Glomerular endothelial cell (primary cell): ENCODE results near the gene SH2D2A. TPM values are rescaled to one million over a fixed set of nuclear protein-coding genes. Genes with fewer than 3 reads are reported as not detected.
"Not testable (repeated sequence)": the region's sequence is repeated elsewhere in the genome, so short reads cannot be mapped to it uniquely, and the experiment has no call there.

Source experiments
- DNase-seq: peaks from one replicate; pipeline ENCODE4 v3.0.0-alpha.2; 2011; ENCODE audit warnings: low read depth, low spot score; ENCODE audit errors: extremely low read depth
- total RNA-seq: library from RNA; depleted of rRNA; stranded (reverse); fragments of >200 nt; gene quantifications from 2 replicates; pipeline ENCODE4 v1.2.3, GENCODE V29; 2015

Gene SH2D2A
- total RNA-seq, 1 donor from 2014 or later, result 0.82 TPM

- no peak for DNase-seq
These were observed 40.8 kb downstream of the SH2D2A start for GRCh38 chr1:156775799-156776198.

- DNase-seq, result no peak
These were observed 43.0 kb downstream of the SH2D2A start for GRCh38 chr1:156773607-156774006.

DNA sequence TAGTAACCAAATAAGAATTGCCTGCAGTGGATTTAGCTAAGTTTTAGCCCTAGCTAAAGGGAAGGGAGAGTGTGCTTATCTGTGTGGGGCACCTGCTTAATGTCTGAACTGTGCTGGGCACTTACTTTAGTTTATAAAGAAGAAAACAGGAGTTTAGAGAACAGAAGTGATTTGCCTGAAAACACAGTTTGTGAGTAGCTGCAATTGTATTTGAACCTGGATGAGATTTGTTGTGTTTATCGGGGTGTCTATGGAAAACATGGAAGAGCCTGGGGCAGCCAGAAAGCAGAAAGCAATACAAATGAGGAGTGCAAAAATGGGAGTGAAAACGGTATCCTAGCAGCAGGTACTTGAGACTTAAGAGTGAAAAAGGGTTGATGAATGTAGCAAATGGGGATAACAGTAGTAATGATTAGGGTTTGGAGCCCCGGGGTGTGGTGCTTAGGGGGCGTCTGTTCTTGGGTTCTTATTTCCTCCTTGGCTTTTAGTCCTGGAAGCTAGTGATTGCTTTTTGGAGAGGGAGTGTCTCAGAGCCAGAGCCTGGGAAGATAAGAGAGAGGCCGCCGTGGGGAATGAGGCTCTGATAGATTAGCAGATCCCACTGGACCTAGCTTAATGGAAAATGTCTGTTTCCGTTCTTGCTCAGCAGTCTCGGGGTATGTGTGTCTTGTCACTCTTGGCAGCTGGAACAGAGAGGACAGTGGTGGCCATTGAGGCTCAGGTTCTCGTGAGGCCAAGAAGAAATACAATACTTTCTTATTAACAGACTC, 43.7 kb downstream of the SH2D2A start:
- no peak for DNase-seq

GRCh38 chr1:156772222-156772621, 44.4 kb downstream of the SH2D2A start:
- no peak for DNase-seq

GRCh38 chr1:156768610-156769295, 47.9 kb downstream of the SH2D2A start:
- DNase-seq, result no peak

DNA sequence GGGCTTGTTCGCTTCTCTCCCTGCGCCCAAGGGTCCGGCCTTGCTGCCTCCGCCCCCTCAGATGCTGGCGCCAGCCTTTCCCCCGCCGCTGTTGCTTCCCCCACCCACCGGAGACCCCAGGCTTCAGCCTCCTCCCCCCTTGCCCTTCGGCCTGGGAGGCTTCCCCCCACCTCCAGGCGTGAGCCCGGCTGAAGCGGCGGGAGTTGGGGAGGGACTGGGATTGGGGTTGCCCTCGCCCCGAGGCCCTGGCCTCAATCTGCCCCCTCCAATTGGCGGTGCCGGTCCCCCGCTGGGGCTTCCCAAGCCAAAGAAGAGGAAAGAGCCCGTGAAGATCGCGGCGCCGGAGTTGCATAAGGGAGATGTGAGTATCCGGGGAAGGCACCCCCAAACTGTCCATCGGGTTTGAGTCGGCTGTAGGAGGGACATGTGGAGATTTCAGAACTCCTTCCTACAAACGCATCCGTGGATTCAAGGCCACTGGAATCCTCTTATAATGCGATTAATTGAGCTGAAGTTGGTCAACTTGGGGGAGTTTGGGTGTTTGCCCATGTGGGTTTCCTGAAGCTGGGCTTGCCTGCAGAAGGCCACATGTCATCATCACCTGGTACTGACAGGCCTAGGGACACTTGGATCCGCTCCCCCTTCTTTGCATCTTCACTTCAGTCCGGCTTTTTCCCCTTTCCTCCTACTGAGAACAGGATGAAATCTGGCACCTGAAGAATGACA, 48.6 kb downstream of the SH2D2A start:
- no peak for DNase-seq

DNA sequence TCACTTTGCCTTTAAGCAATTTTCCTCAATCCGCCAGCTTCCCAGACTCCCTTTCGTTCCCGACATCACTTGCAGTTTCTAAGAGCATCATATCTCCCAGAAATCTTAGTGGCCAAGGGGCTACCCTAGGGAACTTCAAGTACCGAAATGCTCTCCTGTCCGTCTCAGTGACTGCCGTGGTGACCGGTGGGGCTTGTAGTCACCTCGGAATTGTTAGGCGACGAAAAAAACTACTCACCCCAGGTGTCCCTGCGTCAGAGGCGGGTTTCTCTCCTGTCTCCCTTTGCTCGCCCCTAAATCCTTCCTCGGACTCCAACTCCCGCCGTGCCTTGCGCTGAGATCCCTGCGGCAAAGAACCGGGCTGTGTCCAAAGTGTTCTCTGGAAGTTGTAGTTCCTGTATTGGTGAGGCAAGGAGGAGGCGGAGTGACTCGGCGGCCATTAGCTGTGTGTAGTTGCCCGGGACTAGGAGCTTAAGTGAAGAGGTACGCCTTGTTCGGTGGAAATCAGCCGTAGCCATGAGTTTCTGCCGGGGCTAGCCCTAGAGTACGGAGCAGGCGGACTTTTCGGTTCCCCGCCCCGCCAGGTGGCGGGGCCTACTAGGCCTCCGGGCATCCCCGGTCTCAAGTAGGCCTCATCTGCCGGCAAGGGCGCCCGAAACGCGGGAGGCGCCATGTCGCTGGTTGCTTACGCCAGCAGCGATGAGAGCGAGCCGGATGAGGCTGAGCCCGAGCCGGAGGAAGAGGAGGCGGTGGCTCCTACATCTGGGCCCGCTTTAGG, 49.4 kb downstream of the SH2D2A start, which contains the start of gene PRCC:
Gene PRCC (plus strand): TSS at position 435 of the 778 bp plus-strand sequence. CDS start 237 bp downstream, at position 672.
- DNase-seq, result peak; percentile 99

DNA sequence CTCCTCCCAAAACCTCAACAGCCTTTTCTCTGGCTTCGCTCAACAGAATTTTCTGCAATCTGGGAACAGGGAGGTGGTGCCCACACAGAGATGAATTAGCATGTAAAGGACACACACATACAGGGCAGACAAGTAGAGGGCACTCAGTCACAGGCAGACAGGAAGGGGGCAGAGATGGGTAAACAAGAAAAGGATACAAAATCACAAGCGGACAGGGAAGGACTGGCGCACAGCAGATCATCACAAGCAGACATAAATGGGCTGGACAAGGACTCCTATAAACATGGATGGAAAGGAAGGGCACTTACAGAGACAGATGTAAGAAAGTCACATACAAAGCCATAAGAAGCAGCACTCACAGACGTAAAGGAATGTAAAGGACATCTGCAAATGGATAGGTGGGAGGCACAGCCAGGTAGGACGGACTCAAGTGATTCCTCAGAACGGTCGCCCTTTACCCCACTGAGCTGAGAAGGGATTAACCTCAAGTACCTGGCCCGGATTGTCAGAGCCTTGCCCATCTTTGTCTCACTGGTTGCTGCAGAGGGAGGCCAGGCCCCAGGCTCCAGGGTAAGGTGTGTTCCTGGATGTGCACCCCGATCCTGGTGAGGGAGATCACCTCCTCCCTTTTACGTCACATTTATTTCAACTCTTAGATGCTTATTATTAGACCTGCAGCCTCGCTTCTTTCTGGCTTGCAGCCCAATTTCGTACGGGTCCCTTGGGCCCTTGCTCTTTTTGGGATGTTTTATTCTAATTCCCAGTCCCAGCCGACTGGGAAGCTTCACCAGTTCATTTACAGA, 50.1 kb downstream of the SH2D2A start:
- no peak for DNase-seq

DNA sequence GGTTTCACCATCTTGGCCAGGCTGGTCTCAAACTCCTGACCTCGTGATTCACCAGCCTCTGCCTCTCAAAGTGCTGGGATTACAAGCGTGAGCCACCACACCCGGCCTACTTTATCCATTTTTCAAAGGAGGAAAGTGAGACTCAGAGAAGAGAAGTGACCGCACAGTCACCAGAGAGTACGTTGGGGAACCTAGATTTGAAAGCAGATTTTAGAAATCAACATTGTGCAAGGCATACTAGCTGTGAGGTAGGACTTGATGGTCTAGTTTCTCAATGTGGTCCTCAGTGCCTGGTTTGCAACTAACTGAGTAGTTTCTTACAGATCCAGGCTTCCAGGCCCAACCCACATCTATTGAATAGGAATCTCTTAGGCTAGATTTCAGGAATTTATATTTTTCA, 51.0 kb downstream of the SH2D2A start:
- no peak for DNase-seq

DNA sequence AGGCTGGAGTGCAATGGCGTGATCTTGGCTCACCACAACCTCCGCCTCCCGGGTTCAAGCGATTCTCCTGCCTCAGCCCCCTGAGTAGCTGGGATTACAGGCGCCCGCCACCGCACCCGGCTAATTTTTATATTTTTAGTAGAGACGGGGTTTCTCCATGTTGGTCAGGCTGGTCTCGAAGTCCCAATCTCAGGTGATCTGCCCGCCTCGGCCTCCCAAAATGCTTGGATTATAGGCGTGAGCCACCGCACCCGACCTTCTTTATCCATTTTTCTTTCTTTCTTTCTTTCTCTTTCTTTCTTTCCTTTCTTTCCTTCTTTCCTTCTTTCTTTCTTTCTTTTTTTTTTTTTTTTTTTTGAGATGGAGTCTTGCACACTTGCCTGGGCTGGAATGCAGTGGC, 51.5 kb downstream of the SH2D2A start:
- not testable (repeated sequence) for DNase-seq

DNA sequence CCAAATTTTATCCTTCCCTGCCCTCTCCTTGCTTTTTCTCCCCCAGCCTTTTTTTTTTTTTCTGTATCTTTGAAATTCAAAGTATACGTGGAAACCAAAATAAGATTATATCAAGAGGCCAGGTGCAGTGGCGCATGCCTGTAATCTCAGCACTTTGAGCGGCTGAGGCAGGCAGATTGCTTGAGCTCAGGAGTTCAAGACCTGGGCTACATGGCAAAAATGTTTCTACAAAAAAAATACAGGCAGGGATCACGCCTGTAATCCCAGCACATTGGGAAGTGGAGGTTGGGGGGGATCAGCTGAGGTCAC, 55.9 kb downstream of the SH2D2A start:
- DNase-seq, result no peak

GRCh38 chr1:156760092-156760795, 56.4 kb downstream of the SH2D2A start:
- no peak for DNase-seq

DNA sequence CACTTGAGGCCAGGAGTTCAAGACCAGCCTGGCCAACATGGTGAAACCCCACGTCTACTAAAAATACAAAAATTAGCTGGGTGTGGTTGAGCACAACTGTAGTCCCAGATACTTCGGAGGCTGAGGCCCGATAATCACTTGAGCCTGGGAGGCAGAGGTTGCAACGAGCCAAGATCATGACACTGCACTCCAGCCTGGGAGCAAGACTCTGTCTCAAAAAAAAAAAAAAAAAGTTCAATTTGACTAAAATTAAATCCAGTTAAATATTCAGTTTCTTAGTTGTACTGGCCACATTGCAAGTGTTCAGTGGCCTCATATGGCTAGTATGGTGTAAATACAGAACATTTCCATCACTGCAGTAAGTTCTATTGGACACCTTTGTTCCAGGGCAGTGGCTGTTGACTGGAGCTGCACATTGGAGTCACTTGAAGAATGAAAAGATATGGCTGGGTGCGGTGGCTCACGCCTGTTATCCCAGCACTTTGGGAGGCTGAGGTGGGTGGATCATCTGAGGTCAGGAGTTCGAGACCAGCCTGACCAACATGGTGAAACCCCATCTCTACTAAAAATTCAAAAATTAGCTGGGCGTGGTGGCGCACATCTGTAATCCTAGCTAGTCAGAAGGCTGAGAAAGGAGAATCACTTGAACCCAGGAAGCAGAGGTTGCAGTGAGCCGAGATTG, 58.9 kb downstream of the SH2D2A start:
- DNase-seq, result not testable (repeated sequence)

GRCh38 chr1:156756355-156756754, 60.3 kb downstream of the SH2D2A start:
- no peak for DNase-seq

Other genes starting within 250 kb of the SH2D2A start
- gene IQGAP3, start 244.3 kb downstream of the SH2D2A start, total RNA-seq, result 5.7 and 14.5 TPM in 2 replicates
- gene TTC24, start 237.1 kb downstream of the SH2D2A start, total RNA-seq, result not detected in 2 replicates
- 55.4 and 76.2 TPM in 2 replicates for gene NAXE, start 225.1 kb downstream of the SH2D2A start, total RNA-seq
- 10.8 and 36.9 TPM in 2 replicates for gene GPATCH4, start 215.4 kb downstream of the SH2D2A start, total RNA-seq
- gene HAPLN2, start 197.4 kb downstream of the SH2D2A start, total RNA-seq, result not detected in 2 replicates
- 0.24 TPM in 1 of 2 replicates, not detected in the other for gene BCAN, start 174.7 kb downstream of the SH2D2A start, total RNA-seq
- gene NES, start 139.4 kb downstream of the SH2D2A start, total RNA-seq, result 250 and 276 TPM in 2 replicates
- 0.35 and 0.63 TPM in 2 replicates for gene CRABP2, start 111.3 kb downstream of the SH2D2A start, total RNA-seq
- 8.8 and 9.5 TPM in 2 replicates for gene METTL25B, start 88.4 kb downstream of the SH2D2A start, total RNA-seq
- gene ISG20L2, start 88.1 kb downstream of the SH2D2A start, total RNA-seq, result 18.6 and 19.5 TPM in 2 replicates
- 48.3 and 79.0 TPM in 2 replicates for gene MRPL24, start 75.8 kb downstream of the SH2D2A start, total RNA-seq
- gene HDGF, start 65.2 kb downstream of the SH2D2A start, total RNA-seq, result 169 and 184 TPM in 2 replicates
- 51.5 and 55.0 TPM in 2 replicates for gene PRCC, start 49.3 kb downstream of the SH2D2A start, total RNA-seq
- gene INSRR, start 42.3 kb upstream of the SH2D2A start, total RNA-seq, result not detected in 2 replicates
- gene NTRK1, start 44.0 kb upstream of the SH2D2A start, total RNA-seq, result 0.41 TPM in 1 of 2 replicates, not detected in the other
- gene PEAR1, start 76.9 kb upstream of the SH2D2A start, total RNA-seq, result 62.6 and 80.5 TPM in 2 replicates
- gene LRRC71, start 103.8 kb upstream of the SH2D2A start, total RNA-seq, result 0.12 TPM in 1 of 2 replicates, not detected in the other
- 16.3 and 28.2 TPM in 2 replicates for gene ARHGEF11, start 228.9 kb upstream of the SH2D2A start, total RNA-seq